ENCODE data around the gene PPP1R2C. TPM values are rescaled to one million over a fixed set of nuclear protein-coding genes. Genes with fewer than 3 reads are reported as not detected.

The PPP1R2C gene
- polyA plus RNA-seq, 1 experiment, result not detected

GRCh38 chrX:42752730-42753129 is 25.2 kb downstream of the PPP1R2C start:
- ChIA-PET POLR2A (no interaction called here), CTCF (no interaction called here)
- TF ChIP-seq CTCF (IDR thresholded peaks at IDR 0.05; ENCODE audit: insufficient read depth, low read depth, low read length), result no peak
- Histone ChIP-seq H3K36me3 (ENCODE audit: control insufficient read depth, insufficient read depth, low read length) (no peaks in the 10 kb centered on the region), H3K27me3 (ENCODE audit: control insufficient read depth, insufficient read depth, low read length) (no peaks in the 10 kb centered on the region), H3K4me3 (ENCODE audit: low read depth, low read length) (no peak overlapping the region)
- DNase-seq (ENCODE audit: low read depth), result no peak

GRCh38 chrX:42751573-42751972 is 26.4 kb downstream of the PPP1R2C start:
- H3K4me3 ChIP-seq (ENCODE audit: low read depth, low read length), result no peak overlapping the region
- no peak for DNase-seq (ENCODE audit: low read depth)
- ChIA-PET POLR2A (no interaction called here), CTCF (no interaction called here)
- H3K27me3 ChIP-seq (ENCODE audit: control insufficient read depth, insufficient read depth, low read length), result no peaks in the 10 kb centered on the region
- TF ChIP-seq CTCF (IDR thresholded peaks at IDR 0.05; ENCODE audit: insufficient read depth, low read depth, low read length), result no peak
- H3K36me3 ChIP-seq (ENCODE audit: control insufficient read depth, insufficient read depth, low read length), result no peaks in the 10 kb centered on the region

- no peak for DNase-seq (ENCODE audit: low read depth)
- H3K36me3 ChIP-seq (ENCODE audit: control insufficient read depth, insufficient read depth, low read length), result no peaks in the 10 kb centered on the region
- ChIA-PET CTCF (no interaction called here), POLR2A (no interaction called here)
- no peak overlapping the region for H3K4me3 ChIP-seq (ENCODE audit: low read depth, low read length)
- no peaks in the 10 kb centered on the region for H3K27me3 ChIP-seq (ENCODE audit: control insufficient read depth, insufficient read depth, low read length)
- TF ChIP-seq CTCF (IDR thresholded peaks at IDR 0.05; ENCODE audit: insufficient read depth, low read depth, low read length), result no peak
These were observed 29.7 kb downstream of the PPP1R2C start for GRCh38 chrX:42748067-42748850.

GRCh38 chrX:42746606-42747005 is 31.4 kb downstream of the PPP1R2C start:
- ChIA-PET POLR2A (no interaction called here), CTCF (interaction anchor here (0.6 kb wide), 2 partner anchors 523 to 914 kb away, joined by 3 read pairs; no protein-coding TSS in a partner anchor)
- peak; percentile 47 for DNase-seq (ENCODE audit: low read depth)

GRCh38 chrX:42740456-42740855 is 37.5 kb downstream of the PPP1R2C start:
- POLR2A ChIA-PET, result no interaction called here
- Histone ChIP-seq H3K4me3 (ENCODE audit: low read depth, low read length) (no peak overlapping the region), H3K27me3 (ENCODE audit: control insufficient read depth, insufficient read depth, low read length) (no peaks in the 10 kb centered on the region), H3K36me3 (ENCODE audit: control insufficient read depth, insufficient read depth, low read length) (no peaks in the 10 kb centered on the region)
- no peak for TF ChIP-seq CTCF (IDR thresholded peaks at IDR 0.05; ENCODE audit: insufficient read depth, low read depth, low read length)
- CTCF ChIA-PET, result no interaction called here
- DNase-seq (ENCODE audit: low read depth), result no peak

More at GRCh38 chrX:42746606-42747005, 31.4 kb downstream of the PPP1R2C start:
- TF ChIP-seq CTCF (IDR thresholded peaks at IDR 0.05; ENCODE audit: insufficient read depth, low read depth, low read length), result no peak
- Histone ChIP-seq H3K27me3 (ENCODE audit: control insufficient read depth, insufficient read depth, low read length) (no peaks in the 10 kb centered on the region), H3K36me3 (ENCODE audit: control insufficient read depth, insufficient read depth, low read length) (no peaks in the 10 kb centered on the region), H3K4me3 (ENCODE audit: low read depth, low read length) (no peak overlapping the region)

All from BJ (cell line).